Activated CD4-positive, alpha-beta memory T cell treated with anti-CD3 and anti-CD28 coated beads, Interleukin-2, amount 10 ng/mL, durations not matched to agents 7 days and 5 days (primary cell): Measurements from ENCODE around the gene ASTL. TPM values are rescaled to one million over a fixed set of nuclear protein-coding genes. Genes with fewer than 3 reads are reported as not detected.
"Not testable (repeated sequence)": the region's sequence is repeated elsewhere in the genome, so short reads cannot be mapped to it uniquely, and the experiment has no call there.

Experiments
- CTCF ChIA-PET: fragments of 350-600 bp; sonication (Branson Sonifier 250); formaldehyde crosslinking; loops from one replicate; lab custom pipeline; 2021; ENCODE audit warnings: antibody characterized with exemption, inconsistent platforms; lab: Charles Lee
- POLR2A ChIA-PET: fragments of 350-600 bp; sonication (Branson Sonifier 250); formaldehyde crosslinking; loops from one replicate; lab custom pipeline; 2021; ENCODE audit warnings: antibody characterized with exemption; lab: Charles Lee
- DNase-seq: peaks from one replicate; pipeline ENCODE4 v3.0.0-alpha.2; 2020
- H3K27ac Mint-ChIP-seq: one replicate; pipeline ENCODE4 v1.8.0; 2021; ENCODE audit warnings: mild to moderate bottlenecking, mixed read lengths
- H3K27me3 Mint-ChIP-seq: one replicate; pipeline ENCODE4 v1.8.0; 2021; ENCODE audit warnings: mixed read lengths
- H3K36me3 Mint-ChIP-seq: one replicate; pipeline ENCODE4 v1.8.0; 2021; ENCODE audit warnings: low read depth, mixed read lengths
- H3K4me1 Mint-ChIP-seq: one replicate; pipeline ENCODE4 v1.8.0; 2021; ENCODE audit warnings: mixed read lengths
- H3K4me3 Mint-ChIP-seq: one replicate; pipeline ENCODE4 v1.8.0; 2021; ENCODE audit warnings: mild to moderate bottlenecking, mixed read lengths
- H3K9me3 Mint-ChIP-seq: one replicate; pipeline ENCODE4 v1.8.0; 2021; ENCODE audit warnings: mixed read lengths
- total RNA-seq, 2 experiments: library from RNA; stranded (reverse); gene quantifications; one replicate each; pipeline ENCODE4 v1.2.3, GENCODE V29; 2021

ASTL gene
- total RNA-seq, 2 experiments from 2014 or later, result 0.25 to 0.53 TPM

DNA sequence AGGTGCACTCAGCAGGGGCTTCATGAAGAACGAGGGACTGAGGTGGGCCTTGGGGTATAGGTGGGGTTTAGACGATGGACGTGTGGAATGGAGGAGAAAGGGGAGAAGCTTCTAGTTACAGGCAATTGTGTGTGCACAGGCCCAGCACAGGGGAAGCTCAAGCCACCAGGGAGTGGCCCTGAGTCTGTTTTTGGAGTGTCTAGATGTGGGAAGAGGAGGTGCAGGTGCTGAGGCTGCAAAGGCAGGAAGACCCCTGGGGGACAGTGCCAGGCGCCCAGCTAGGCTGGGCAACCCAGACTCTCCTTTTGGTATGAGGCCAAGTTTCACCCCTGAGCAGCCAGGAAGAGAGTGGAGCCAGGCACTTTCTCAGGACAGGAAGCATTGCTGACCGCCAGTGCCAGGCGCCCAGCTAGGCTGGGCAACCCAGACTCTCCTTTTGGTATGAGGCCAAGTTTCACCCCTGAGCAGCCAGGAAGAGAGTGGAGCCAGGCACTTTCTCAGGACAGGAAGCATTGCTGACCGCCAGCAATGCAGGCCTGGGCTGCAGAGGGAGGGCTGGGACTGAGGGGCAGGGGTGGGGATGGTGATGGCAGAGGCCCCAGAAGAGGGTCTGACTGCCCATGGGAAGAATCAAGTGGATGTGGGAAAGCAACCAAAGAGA, 53.3 kb downstream of the ASTL start:
- CTCF ChIA-PET, H3K36me3 Mint-ChIP-seq, DNase-seq, H3K27me3 Mint-ChIP-seq, H3K4me3 Mint-ChIP-seq, H3K27ac Mint-ChIP-seq, POLR2A ChIA-PET, H3K4me1 Mint-ChIP-seq, H3K9me3 Mint-ChIP-seq: not testable (repeated sequence)

DNA sequence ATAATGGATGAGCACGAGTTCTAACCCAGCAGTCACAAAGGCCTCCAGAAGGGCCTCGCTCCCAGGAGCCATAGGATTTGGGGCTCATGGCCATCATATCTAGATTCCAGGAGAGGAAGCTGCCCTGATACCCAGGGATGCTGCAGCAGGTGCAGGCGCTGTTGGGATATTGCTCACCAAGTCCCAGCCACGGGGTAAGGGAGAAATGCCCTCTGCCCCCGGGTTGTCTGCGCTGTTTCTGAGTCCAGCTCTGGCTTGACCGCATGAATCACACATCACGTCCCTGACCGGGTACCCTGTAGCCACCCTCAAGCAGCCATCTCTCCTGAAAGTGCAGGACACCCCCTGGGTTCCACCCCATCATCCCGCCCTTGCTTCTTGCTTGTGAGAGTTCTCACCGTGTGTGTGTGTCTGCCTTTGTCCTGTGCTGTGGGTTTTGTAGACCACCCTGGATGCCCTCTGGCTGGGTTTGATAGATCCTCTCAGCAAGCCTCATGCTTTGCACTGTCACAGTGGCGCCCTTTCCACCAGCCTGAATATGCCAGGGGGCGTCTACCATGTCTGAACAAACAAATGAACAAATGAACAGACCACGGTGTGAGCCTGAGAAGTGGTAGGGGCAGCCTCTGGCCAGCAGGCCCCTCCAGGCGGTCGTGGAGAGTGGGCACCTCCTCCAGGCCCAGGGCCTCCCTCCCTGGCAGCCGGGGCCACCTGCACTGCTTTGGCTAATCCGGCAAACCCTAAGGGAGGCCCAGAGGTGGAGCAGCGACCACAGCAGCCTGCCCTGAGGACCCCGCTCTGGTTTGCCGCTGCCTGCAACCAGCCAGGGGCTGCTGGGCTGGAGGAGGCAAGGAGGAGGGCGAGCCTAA, 54.1 kb downstream of the ASTL start:
- Mint-ChIP-seq H3K4me1 (no peaks in the 10 kb centered on the region), H3K27me3 (peaks cover 8% of the 10 kb centered on the region), H3K4me3 (no peak overlapping the region), H3K27ac (no peak overlapping the region), H3K36me3 (no peaks in the 10 kb centered on the region), H3K9me3 (no peaks in the 10 kb centered on the region)
- ChIA-PET POLR2A (no interaction called here), CTCF (no interaction called here)
- peak; percentile 1 for DNase-seq

DNA sequence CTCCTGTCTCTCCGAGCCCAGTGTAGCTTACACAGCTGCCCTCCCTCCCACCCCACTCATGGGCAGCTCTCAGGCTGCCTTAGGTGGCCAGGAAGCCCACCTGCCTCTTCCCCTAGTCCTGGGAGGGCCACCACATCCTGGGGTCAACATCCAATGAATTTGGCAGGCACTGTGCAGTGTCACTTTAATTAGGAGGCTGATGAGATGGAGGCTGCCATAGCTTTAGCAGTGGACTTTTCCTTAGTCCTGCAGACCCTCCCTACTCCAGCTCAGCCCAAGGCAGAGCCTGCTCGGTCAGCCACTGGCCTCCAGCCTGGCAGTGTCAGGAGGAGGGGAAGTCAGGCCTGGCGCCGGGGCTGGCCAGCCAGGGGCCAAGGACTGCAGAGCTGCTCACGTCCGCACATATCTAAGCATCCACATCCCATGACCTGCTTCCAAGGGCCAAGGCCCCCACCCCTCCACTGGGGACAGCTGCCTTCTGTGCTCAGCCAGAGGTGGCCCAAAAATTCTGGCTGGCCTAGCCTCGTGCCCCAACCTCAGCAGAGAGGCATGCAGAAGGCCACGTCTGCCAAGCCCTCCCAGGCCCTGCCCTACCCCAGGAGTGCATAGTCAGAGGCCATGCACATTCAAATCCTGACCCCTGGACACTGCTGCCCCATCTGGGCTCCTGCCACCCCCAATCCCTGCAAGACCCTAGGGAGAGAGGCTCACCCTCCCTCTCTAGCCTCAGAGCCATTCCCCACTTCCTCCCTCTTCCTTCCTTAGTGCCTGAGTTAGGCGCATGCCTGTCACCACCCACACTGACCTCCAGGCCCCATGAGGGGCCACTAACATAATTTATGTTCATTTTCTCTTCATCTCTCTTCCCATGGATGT, 55.0 kb downstream of the ASTL start:
- ChIA-PET POLR2A (no interaction called here), CTCF (no interaction called here)
- DNase-seq, result peak; percentile 10
- H3K36me3 Mint-ChIP-seq, result no peaks in the 10 kb centered on the region
- no peaks in the 10 kb centered on the region for H3K4me1 Mint-ChIP-seq
- no peaks in the 10 kb centered on the region for H3K9me3 Mint-ChIP-seq
- peaks cover 14% of the 10 kb centered on the region for H3K27me3 Mint-ChIP-seq
- no peak overlapping the region for H3K27ac Mint-ChIP-seq
- no peak overlapping the region for H3K4me3 Mint-ChIP-seq

DNA sequence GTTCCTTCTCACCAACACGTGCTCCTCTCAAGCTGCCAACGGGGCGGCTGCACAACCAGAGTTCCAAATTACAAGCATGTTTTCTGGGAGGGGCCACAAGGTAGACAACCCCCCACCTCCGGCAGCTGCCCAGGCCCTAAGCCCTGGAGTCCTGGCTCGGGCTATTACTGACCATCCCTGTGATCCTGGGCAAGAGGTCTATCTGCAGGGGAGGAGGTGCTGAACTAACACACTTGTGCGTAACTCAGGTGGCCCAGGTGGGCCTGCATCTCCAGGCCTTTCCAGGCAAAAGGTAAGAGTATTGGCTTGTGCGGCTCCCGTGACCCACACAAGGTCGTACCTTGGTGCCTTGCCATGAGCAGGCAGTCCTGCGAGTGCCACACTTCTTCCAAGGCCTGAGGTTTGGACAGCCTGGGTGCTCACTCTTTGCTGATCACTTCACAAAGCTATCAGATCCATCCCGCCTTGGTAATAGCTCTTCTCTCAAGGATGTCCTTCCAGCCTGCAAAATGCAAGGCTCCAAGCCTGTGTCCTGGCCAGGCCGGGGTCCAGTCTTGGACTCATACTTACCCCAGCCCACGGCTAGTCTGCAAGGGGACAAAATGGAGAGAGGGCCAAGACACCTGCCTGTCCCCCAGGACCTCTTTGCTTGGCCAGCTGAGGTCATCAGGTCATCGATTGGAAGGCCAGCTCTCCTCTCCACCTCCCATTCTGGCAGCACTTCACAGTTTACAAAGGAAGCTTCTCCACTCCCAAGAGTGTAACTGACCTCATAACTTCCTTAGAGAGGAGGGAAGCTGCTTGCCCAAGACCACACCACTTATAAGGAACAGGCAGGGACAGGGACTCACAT, 55.9 kb downstream of the ASTL start:
- Mint-ChIP-seq H3K4me3 (no peak overlapping the region), H3K36me3 (no peaks in the 10 kb centered on the region), H3K27me3 (peaks cover 19% of the 10 kb centered on the region), H3K9me3 (no peaks in the 10 kb centered on the region), H3K4me1 (no peaks in the 10 kb centered on the region), H3K27ac (no peak overlapping the region)
- DNase-seq, result peak; percentile 8
- POLR2A ChIA-PET, result no interaction called here
- CTCF ChIA-PET, result no interaction called here

DNA sequence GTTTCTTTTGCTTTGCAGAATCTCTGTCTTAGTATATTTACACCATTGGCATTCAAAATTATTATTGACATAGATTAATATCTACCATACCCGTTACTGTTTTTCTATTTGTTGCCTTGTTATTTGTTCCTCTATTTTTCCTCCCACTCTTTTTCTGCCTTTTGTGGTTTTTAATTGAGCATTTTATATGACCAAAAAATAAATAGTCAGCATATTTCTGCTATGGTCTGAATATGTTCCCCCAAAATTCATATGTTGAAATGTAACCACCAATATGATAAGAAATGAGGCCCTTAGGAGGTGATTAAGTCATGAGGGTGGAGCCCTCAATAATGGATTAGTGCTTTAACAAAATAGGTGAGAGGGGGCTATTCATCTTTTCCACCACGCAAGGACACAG, 57.3 kb downstream of the ASTL start:
- H3K4me3 Mint-ChIP-seq, result no peak overlapping the region
- H3K27ac Mint-ChIP-seq, result no peak overlapping the region
- H3K9me3 Mint-ChIP-seq, result no peaks in the 10 kb centered on the region
- H3K36me3 Mint-ChIP-seq, result no peaks in the 10 kb centered on the region
- ChIA-PET CTCF (no interaction called here), POLR2A (no interaction called here)
- H3K27me3 Mint-ChIP-seq, result peaks cover 22% of the 10 kb centered on the region
- DNase-seq, result no peak
- no peaks in the 10 kb centered on the region for H3K4me1 Mint-ChIP-seq

DNA sequence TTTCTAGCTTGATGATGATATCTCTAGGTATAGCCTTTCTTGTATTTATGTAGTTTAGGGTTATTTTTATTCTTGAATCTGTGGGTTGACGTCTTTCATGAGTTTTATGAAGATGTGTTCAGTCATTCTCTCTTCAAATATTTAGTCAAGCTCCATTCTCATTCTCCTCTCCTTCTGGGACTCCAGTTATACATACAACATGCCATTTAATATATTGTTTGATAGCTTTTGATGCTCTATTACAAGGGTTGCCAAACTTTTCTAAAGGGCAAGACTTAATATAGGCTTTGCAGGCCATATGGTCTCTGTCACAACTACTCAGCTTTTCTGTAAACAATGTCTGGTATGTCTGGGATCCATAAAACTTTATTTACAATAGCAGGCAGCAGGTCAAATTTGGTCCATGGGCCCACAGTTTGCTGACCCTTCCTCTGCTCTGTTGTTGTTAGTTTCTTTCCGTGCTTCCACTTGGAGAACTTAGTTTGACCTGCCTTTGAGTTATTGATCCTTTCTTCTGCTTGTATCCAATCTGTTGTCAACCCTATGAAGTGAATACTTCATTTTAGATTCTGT, 63.0 kb downstream of the ASTL start:
- Mint-ChIP-seq H3K4me1 (no peaks in the 10 kb centered on the region), H3K4me3 (no peak overlapping the region), H3K36me3 (no peaks in the 10 kb centered on the region), H3K27ac (no peak overlapping the region), H3K27me3 (peaks cover 36% of the 10 kb centered on the region), H3K9me3 (no peaks in the 10 kb centered on the region)
- CTCF ChIA-PET, result interaction anchor here (1.4 kb wide), 1 partner anchor 42 kb away, joined by 3 read pairs; no protein-coding TSS in a partner anchor
- POLR2A ChIA-PET, result no interaction called here
- no peak for DNase-seq

DNA sequence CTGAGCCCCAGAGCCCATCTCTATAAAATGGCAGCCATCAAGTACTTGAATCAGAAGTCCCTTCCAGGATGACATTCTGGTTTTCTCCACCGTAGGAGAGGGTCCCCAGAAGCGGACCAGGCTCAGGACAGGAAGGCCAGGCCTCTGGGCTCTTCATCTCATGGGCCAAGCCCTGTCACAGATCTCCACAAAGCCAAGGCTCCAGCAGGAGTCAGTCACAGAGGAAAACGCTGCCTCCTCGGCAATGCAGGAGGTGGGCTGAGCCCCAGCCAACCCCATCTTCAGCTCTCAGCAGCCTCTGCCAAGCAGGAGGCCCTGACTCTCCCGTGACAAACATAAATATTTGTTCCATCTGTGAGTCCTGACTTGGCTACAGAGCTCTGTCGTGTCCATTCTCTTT, 64.1 kb downstream of the ASTL start:
- Mint-ChIP-seq H3K4me1 (no peaks in the 10 kb centered on the region), H3K27ac (no peak overlapping the region), H3K27me3 (peaks cover 27% of the 10 kb centered on the region), H3K4me3 (no peak overlapping the region), H3K9me3 (no peaks in the 10 kb centered on the region), H3K36me3 (no peaks in the 10 kb centered on the region)
- ChIA-PET CTCF (interaction anchor here (1.4 kb wide), 1 partner anchor 43 kb away, joined by 3 read pairs; no protein-coding TSS in a partner anchor), POLR2A (no interaction called here)
- DNase-seq, result no peak

DNA sequence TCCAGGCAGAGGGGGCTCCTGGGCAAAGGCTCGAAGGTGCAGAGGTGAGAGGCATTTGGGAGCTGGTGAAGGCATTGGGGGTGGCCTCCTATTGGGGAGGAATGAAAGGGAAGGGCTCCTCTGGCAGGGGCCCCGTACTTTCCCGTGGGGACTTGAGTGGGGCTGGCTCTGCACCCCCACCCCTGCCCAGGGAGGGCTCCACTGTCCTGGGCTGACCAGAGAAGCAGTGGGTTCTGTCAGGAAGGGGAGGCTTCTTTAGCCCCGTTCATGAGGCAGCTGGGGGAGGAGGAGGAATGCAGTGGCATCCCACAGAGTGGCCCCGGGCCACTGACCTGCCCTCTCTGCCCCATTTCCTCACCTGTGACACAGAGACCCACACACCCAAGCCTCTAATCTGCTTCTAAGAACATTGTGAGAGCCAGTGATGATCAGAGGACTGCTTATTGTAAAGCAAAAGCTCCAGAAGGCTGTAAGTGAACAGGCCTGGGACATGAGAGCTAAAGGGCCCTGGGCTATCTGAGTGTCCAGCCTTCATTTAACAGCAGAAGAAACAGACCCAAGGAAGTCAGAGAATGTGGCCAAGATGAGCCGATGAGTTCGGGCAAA, 65.0 kb downstream of the ASTL start:
- Mint-ChIP-seq H3K27ac (no peak overlapping the region), H3K27me3 (peaks cover 22% of the 10 kb centered on the region), H3K4me1 (no peaks in the 10 kb centered on the region), H3K36me3 (no peaks in the 10 kb centered on the region), H3K9me3 (no peaks in the 10 kb centered on the region), H3K4me3 (no peak overlapping the region)
- CTCF ChIA-PET, result no interaction called here
- no peak for DNase-seq
- POLR2A ChIA-PET, result no interaction called here

Other genes starting within 250 kb of the ASTL start
- gene ANKRD36C, start 146.7 kb downstream of the ASTL start, total RNA-seq, result 10 to 100 TPM; 67.5 to 67.6 TPM
- 1 to 10 TPM; 6.9 to 7.1 TPM for gene GPAT2, start 103.6 kb downstream of the ASTL start, total RNA-seq
- under 1 TPM in 1 of 2 experiments, not detected in 1; 0.05 TPM for gene ADRA2B, start 21.9 kb downstream of the ASTL start, total RNA-seq
- 10 to 100 TPM; 40.8 to 42.5 TPM for gene DUSP2, start 6.9 kb upstream of the ASTL start, total RNA-seq
- gene STARD7, start 70.3 kb upstream of the ASTL start, total RNA-seq, result 100 to 1,000 TPM; 108 to 113 TPM
- gene TMEM127, start 127.5 kb upstream of the ASTL start, total RNA-seq, result 10 to 100 TPM; 42.4 to 44.0 TPM
- gene CIAO1, start 127.7 kb upstream of the ASTL start, total RNA-seq, result 10 to 100 TPM; 64.4 to 67.4 TPM
- 100 to 1,000 TPM; 149 to 156 TPM for gene SNRNP200, start 167.0 kb upstream of the ASTL start, total RNA-seq
- gene ITPRIPL1, start 186.8 kb upstream of the ASTL start, total RNA-seq, result 10 to 100 TPM; 43.7 to 46.3 TPM
- 10 to 100 TPM; 79.6 to 89.4 TPM for gene NCAPH, start 197.3 kb upstream of the ASTL start, total RNA-seq